Spinal cord (tissue), 10 donors: Measurements from ENCODE around the gene RFX8. TPM values are rescaled to one million over a fixed set of nuclear protein-coding genes. Genes with fewer than 3 reads are reported as not detected.

ENCODE experiments used
- DNase-seq, 6 donors: peaks; one replicate each; pipeline versions ENCODE4 v3.0.0 to v3.0.0-alpha.2; 2013 to 2015; ENCODE audit warnings: low spot score in 6 of 6, low read depth in 4 of 6
- H3K27ac ChIP-seq: one replicate; pipeline ENCODE4 v1.5.1; 2013; ENCODE audit warnings: low read depth, low read length, control low read depth
- H3K27me3 ChIP-seq: one replicate; pipeline ENCODE4 v1.6.1; 2013; ENCODE audit warnings: low read length; ENCODE audit not compliant: control insufficient read depth, insufficient read depth
- H3K36me3 ChIP-seq: one replicate; pipeline ENCODE4 v1.6.1; 2013; ENCODE audit warnings: low read length; ENCODE audit not compliant: control insufficient read depth, insufficient read depth
- H3K4me1 ChIP-seq: one replicate; pipeline ENCODE4 v1.6.1; 2013; ENCODE audit warnings: low read length; ENCODE audit not compliant: control insufficient read depth, insufficient read depth
- H3K4me3 ChIP-seq: one replicate; pipeline ENCODE4 v1.5.1; 2013; ENCODE audit warnings: low read depth, low read length, control low read depth
- H3K9me3 ChIP-seq: one replicate; pipeline ENCODE4 v1.6.1; 2013; ENCODE audit warnings: low read length; ENCODE audit not compliant: control insufficient read depth, insufficient read depth
- WGBS: methylation state at CpG from one replicate; pipeline ENCODE4 v1.1.5; 2013; ENCODE audit warnings: missing lambda C conversion rate; ENCODE audit not compliant: insufficient coverage; 5-methylcytosine and 5-hydroxymethylcytosine counted together
- polyA plus RNA-seq, 2 donors: library from polyadenylated mRNA; unstranded; fragments of 120-200 nt; gene quantifications; one replicate each; pipeline ENCODE4 v1.2.1, GENCODE V29; 2013; ENCODE audit not compliant: insufficient read length in 2 of 2
- total RNA-seq, 2 donors: library from RNA; depleted of rRNA in 1 of 2; stranded (reverse); fragments of 120-200 nt in 1 of 2; fragments of >200 nt in 1 of 2; gene quantifications; one replicate each; pipeline versions ENCODE4 v1.2.3 to v1.2.4, GENCODE V29; 2013 to 2014
- donor health status: healthy.

Gene RFX8
- total and polyA plus RNA-seq, 4 donors = 0.66 to 1.4 (median 1.1) TPM

DNA sequence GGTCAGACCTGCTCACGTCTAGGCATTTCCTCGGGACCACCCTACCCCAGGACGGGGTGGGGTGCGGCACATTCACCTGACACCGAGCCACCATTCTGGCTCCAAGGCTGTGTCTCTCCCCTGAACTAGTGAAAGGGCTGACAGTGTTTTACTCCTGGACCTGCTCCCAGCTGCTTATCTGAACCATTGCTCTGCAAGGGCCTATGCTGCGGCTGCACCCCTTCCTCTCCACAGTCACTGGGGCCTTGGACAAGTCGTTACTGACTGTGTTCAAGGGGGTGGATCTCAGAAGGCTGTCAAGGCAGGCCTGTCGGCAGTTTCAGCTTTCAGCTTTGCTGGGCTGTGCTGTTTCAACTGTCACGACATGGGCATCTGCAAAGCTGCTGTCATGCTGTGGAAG lies 99.3 kb downstream of the RFX8 start:
- no peaks in the 10 kb centered on the region for H3K27me3 ChIP-seq
- H3K27ac ChIP-seq = no peak overlapping the region
- DNase-seq = no peak
- 75% methylated on average over 7 of the region's 9 CpGs for WGBS
- H3K36me3 ChIP-seq = no peaks in the 10 kb centered on the region
- no peak overlapping the region for H3K4me3 ChIP-seq
- no peaks in the 10 kb centered on the region for H3K4me1 ChIP-seq
- H3K9me3 ChIP-seq = no peaks in the 10 kb centered on the region

DNA sequence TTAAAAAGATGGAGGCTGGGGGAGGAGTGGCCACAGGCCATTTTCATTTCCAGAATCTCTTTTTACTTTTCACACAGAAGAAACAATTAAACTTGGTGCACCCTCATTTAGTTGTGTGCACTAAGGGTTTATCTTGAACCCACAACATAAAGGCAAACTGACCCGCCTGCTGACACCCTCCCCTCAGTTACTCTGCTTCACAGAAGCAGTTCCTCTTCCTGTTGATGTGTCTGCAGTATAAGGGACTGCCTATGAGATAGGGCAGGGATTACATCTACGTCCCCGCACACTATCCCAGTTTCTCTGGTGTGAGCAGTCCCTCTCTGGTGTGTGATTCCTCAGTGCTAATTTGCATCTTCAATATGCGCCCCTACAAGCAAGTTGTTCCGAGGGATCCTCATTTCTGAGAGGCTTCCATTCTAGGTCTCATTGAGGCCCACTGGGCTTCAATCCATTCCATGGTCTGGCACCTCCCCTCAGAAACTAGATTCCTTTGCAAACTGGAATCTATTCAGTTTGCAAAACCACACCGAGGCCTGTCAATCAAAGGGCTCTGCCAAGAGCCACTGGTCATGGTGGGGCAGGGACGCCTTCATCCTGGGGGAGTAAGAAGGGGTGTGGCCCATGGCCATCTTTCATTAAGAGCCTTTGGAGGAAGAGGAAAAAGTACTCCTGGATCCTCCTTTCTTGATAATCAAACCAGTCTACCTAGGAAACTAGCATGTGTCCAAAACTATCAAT lies 99.9 kb downstream of the RFX8 start:
- H3K27me3 ChIP-seq = no peaks in the 10 kb centered on the region
- no peak for DNase-seq
- H3K27ac ChIP-seq = no peak overlapping the region
- no peaks in the 10 kb centered on the region for H3K36me3 ChIP-seq
- H3K4me1 ChIP-seq = no peaks in the 10 kb centered on the region
- no peaks in the 10 kb centered on the region for H3K9me3 ChIP-seq
- no peak overlapping the region for H3K4me3 ChIP-seq
- 87% methylated on average over 4 of the region's 7 CpGs for WGBS

DNA sequence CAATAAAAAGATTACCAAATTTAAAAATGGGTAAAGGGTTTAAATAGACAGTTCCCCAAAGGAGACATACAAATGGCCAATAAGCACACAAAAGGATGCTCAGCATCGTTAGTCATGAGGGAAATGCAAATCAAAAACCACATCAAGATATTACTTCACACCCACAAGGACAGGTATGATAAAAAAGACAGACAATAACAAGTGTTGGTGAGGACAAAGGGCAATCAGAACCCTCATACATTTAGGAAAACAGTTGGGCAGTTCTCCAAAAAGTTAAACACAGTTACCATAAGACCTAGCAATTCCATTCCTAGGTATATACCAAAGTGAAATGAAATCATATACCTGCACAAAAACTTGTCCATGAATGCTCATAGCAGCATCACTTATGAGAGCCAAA lies 102.1 kb downstream of the RFX8 start:
- Histone ChIP-seq H3K4me1 (no peaks in the 10 kb centered on the region), H3K4me3 (no peak overlapping the region), H3K27ac (no peak overlapping the region), H3K36me3 (no peaks in the 10 kb centered on the region), H3K9me3 (no peaks in the 10 kb centered on the region), H3K27me3 (no peaks in the 10 kb centered on the region)
- DNase-seq = no peak
- no CpG with 5 or more reads among the region's 1 CpG for WGBS

GRCh38 chr2:101371636-101372035 lies 103.3 kb downstream of the RFX8 start:
- no peak for DNase-seq
- Histone ChIP-seq H3K27ac (no peak overlapping the region), H3K36me3 (no peaks in the 10 kb centered on the region), H3K4me1 (no peaks in the 10 kb centered on the region), H3K27me3 (no peaks in the 10 kb centered on the region), H3K4me3 (no peak overlapping the region), H3K9me3 (no peaks in the 10 kb centered on the region)
- 49% methylated on average over 4 of the region's 4 CpGs for WGBS

- Histone ChIP-seq H3K27ac (no peak overlapping the region), H3K36me3 (no peaks in the 10 kb centered on the region), H3K9me3 (no peaks in the 10 kb centered on the region), H3K27me3 (no peaks in the 10 kb centered on the region), H3K4me1 (no peaks in the 10 kb centered on the region), H3K4me3 (no peak overlapping the region)
- no peak for DNase-seq
- WGBS = 97% methylated on average over 4 of the region's 4 CpGs
These were observed 105.8 kb downstream of the RFX8 start for GRCh38 chr2:101369100-101369499.

DNA sequence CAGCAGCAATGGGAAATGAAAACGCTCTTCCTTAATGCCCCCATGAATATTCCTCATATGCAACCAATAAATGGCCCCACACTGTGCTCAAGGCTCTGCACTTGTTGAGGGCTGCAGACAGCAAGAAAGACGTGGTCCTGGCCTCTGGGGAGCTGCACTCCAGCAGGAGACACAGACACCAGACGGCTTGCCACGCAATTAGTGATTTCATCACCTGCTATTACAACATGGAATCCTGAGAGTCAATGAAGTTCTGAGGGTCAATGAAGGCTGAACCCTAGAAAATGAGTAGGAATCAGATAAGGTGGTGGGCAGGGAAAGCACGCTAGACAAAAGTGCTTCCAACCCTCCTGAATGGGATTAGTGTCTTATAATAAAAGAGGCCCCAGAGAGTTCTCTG lies 106.5 kb downstream of the RFX8 start:
- no peaks in the 10 kb centered on the region for H3K4me1 ChIP-seq
- no peak overlapping the region for H3K27ac ChIP-seq
- WGBS = 72% methylated on average over 3 of the region's 5 CpGs
- H3K4me3 ChIP-seq = no peak overlapping the region
- no peaks in the 10 kb centered on the region for H3K27me3 ChIP-seq
- no peak for DNase-seq
- no peaks in the 10 kb centered on the region for H3K36me3 ChIP-seq
- H3K9me3 ChIP-seq = no peaks in the 10 kb centered on the region

GRCh38 chr2:101367508-101367907 lies 107.4 kb downstream of the RFX8 start:
- Histone ChIP-seq H3K27ac (no peak overlapping the region), H3K36me3 (no peaks in the 10 kb centered on the region), H3K4me3 (no peak overlapping the region), H3K27me3 (no peaks in the 10 kb centered on the region), H3K4me1 (no peaks in the 10 kb centered on the region), H3K9me3 (no peaks in the 10 kb centered on the region)
- WGBS = 96% methylated on average over 4 of the region's 5 CpGs
- no peak for DNase-seq

- no peak overlapping the region for H3K27ac ChIP-seq
- no peak for DNase-seq
These were observed 110.0 kb downstream of the RFX8 start for GRCh38 chr2:101364878-101365277.

GRCh38 chr2:101362777-101363176 lies 112.1 kb downstream of the RFX8 start:
- no peaks in the 10 kb centered on the region for H3K9me3 ChIP-seq
- peaks cover 5% of the 10 kb centered on the region for H3K4me1 ChIP-seq
- 65% methylated on average over 4 of the region's 4 CpGs for WGBS
- no peak for DNase-seq
- no peaks in the 10 kb centered on the region for H3K36me3 ChIP-seq
- no peak overlapping the region for H3K27ac ChIP-seq
- H3K4me3 ChIP-seq = no peak overlapping the region
- no peaks in the 10 kb centered on the region for H3K27me3 ChIP-seq

More at GRCh38 chr2:101364878-101365277, 110.0 kb downstream of the RFX8 start:
- peaks cover 5% of the 10 kb centered on the region for H3K4me1 ChIP-seq
- H3K27me3 ChIP-seq = no peaks in the 10 kb centered on the region
- no peaks in the 10 kb centered on the region for H3K9me3 ChIP-seq
- H3K36me3 ChIP-seq = no peaks in the 10 kb centered on the region
- no peak overlapping the region for H3K4me3 ChIP-seq
- 100% methylated on average over 7 of the region's 7 CpGs for WGBS

DNA sequence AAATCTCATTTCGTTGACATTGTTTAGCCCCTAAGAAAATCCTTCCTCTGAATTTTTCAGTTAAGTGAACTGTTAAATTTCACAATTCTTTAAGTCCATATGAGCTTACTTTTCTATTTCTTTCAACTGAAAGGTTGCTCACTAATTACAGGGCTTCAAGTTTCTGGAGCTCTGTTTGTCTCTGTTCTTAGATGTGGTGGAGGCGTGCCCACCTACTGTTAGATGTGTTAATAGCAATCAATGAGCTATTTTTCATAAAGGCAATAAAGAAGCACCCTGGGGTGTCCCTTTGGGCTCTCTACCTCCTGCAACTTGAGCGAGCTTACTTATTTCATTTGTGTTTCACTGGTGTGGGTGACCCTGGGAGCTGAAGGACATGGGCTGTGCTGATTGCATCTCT lies 112.6 kb downstream of the RFX8 start:
- H3K36me3 ChIP-seq = no peaks in the 10 kb centered on the region
- no peak overlapping the region for H3K4me3 ChIP-seq
- DNase-seq = no peak
- H3K9me3 ChIP-seq = no peaks in the 10 kb centered on the region
- H3K27me3 ChIP-seq = no peaks in the 10 kb centered on the region
- no CpG with 5 or more reads among the region's 3 CpGs for WGBS
- no peak overlapping the region for H3K27ac ChIP-seq
- H3K4me1 ChIP-seq = peaks cover 5% of the 10 kb centered on the region
